Peyer's patch (tissue), 4 donors: ENCODE measurements around the gene WBP1L.

Source experiments
- POLR2A ChIP-seq, 2 donors: fragments of 450-650 bp; IDR thresholded peaks; one replicate each; pipeline ENCODE4 v1.5.1; 2017; ENCODE audit warnings: antibody characterized with exemption in 2 of 2, mild to moderate bottlenecking in 2 of 2, moderate library complexity in 2 of 2
- TF ChIP-seq, protein P1 (sequence below), 6 experiments: fragments of 450-650 bp in 4 of 6; fragments of 200-600 bp in 2 of 6; sonication (generic) in 1 of 6; IDR thresholded peaks; one replicate each; pipeline ENCODE4 v1.5.1; 2017 to 2019; ENCODE audit warnings: antibody characterized with exemption in 6 of 6, mild to moderate bottlenecking in 3 of 6, moderate library complexity in 1 of 6

DNA sequence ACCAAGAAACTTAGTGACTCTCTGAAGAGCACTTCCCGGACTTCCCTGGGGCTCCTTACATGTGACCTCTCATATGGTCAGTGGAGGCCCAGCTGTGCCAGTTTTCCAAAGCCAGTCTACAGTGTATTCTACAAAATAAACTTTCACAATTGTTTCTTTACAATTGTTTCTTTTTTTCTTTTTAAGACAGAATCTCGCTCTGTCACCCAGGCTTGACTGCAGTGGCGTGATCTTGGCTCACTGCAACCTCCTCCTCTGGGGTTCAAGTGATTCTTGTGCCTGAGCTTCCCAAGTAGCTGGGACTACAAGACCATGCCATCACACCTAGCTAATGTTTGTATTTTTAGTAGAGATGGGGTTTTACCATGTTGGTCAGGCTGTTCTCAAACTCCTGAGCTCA, 67.6 kb downstream of the WBP1L start:
- TF ChIP-seq POLR2A (IDR thresholded peaks at IDR 0.05) = no peak
- TF ChIP-seq, protein P1, sequence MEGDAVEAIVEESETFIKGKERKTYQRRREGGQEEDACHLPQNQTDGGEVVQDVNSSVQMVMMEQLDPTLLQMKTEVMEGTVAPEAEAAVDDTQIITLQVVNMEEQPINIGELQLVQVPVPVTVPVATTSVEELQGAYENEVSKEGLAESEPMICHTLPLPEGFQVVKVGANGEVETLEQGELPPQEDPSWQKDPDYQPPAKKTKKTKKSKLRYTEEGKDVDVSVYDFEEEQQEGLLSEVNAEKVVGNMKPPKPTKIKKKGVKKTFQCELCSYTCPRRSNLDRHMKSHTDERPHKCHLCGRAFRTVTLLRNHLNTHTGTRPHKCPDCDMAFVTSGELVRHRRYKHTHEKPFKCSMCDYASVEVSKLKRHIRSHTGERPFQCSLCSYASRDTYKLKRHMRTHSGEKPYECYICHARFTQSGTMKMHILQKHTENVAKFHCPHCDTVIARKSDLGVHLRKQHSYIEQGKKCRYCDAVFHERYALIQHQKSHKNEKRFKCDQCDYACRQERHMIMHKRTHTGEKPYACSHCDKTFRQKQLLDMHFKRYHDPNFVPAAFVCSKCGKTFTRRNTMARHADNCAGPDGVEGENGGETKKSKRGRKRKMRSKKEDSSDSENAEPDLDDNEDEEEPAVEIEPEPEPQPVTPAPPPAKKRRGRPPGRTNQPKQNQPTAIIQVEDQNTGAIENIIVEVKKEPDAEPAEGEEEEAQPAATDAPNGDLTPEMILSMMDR (IDR thresholded peaks at IDR 0.05) = no peak
